Smooth muscle cell (in vitro differentiated cells): ENCODE data around the gene OPCML. TPM values are rescaled to one million over a fixed set of nuclear protein-coding genes. Genes with fewer than 3 reads are reported as not detected.

Source experiments
- DNase-seq: peaks from one replicate; lab custom pipeline; 2025; ENCODE audit not compliant: unreplicated experiment; lab: John Stamatoyannopoulos, UW
- H2AFZ ChIP-seq: fragments of 200-600 bp; sonication (generic); 2 replicates; pipeline ENCODE4 v1.6.0; 2016; ENCODE audit warnings: antibody characterized with exemption, low read depth, mild to moderate bottlenecking
- H3F3A ChIP-seq: fragments of 200-600 bp; sonication (generic); 2 replicates; pipeline ENCODE4 v1.6.0; 2017; ENCODE audit warnings: antibody characterized with exemption, low read depth
- H3K27ac ChIP-seq: fragments of 200-600 bp; sonication (generic); 2 replicates; pipeline ENCODE4 v1.5.1; 2016; ENCODE audit warnings: low read depth, mild to moderate bottlenecking
- H3K27me3 ChIP-seq: fragments of 200-600 bp; sonication (generic); 2 replicates; pipeline ENCODE4 v1.6.1; 2016; ENCODE audit warnings: low read depth, mild to moderate bottlenecking
- H3K36me3 ChIP-seq: fragments of 200-600 bp; sonication (generic); 2 replicates; pipeline ENCODE4 v1.5.1; 2016; ENCODE audit warnings: low read depth
- H3K4me1 ChIP-seq: fragments of 200-600 bp; sonication (generic); 2 replicates; pipeline ENCODE4 v1.5.1; 2016; ENCODE audit warnings: low read depth
- H3K4me2 ChIP-seq: fragments of 200-600 bp; sonication (generic); 2 replicates; pipeline ENCODE4 v1.6.0; 2016; ENCODE audit warnings: mild to moderate bottlenecking
- H3K4me3 ChIP-seq: fragments of 200-600 bp; sonication (generic); 2 replicates; pipeline ENCODE4 v1.5.1; 2016; ENCODE audit warnings: mild to moderate bottlenecking
- H3K79me2 ChIP-seq: fragments of 200-600 bp; sonication (generic); 2 replicates; pipeline ENCODE4 v1.6.0; 2016; ENCODE audit warnings: low read depth, mild to moderate bottlenecking
- H3K9ac ChIP-seq: fragments of 200-600 bp; sonication (generic); 2 replicates; pipeline ENCODE4 v1.6.0; 2016; ENCODE audit warnings: low read depth
- H3K9me3 ChIP-seq: fragments of 200-600 bp; sonication (generic); replicated peaks from 2 replicates; pipeline ENCODE4 v1.5.1; 2016; ENCODE audit warnings: low read depth
- H4K20me1 ChIP-seq: fragments of 200-600 bp; sonication (generic); 2 replicates; pipeline ENCODE4 v1.6.0; 2016; ENCODE audit warnings: low read depth
- WGBS: methylation state at CpG from one replicate; pipeline ENCODE4 v1.1.7; 2016; ENCODE audit warnings: low lambda C conversion rate; 5-methylcytosine and 5-hydroxymethylcytosine counted together
- polyA plus RNA-seq: library from polyadenylated mRNA; unstranded; fragments of >200 nt; fragmentation: Nextera tagmentation; extraction: Ambion mirVana; gene quantifications from 2 replicates; pipeline ENCODE4 v1.2.1, GENCODE V29; 2016
- total RNA-seq: library from RNA; depleted of rRNA; stranded (reverse); fragments of >200 nt; gene quantifications from 2 replicates; pipeline ENCODE4 v1.2.3, GENCODE V29; 2014
- TF ChIP-seq, protein P1 (sequence below): fragments of 200-600 bp; sonication (generic); IDR thresholded peaks from 2 replicates; pipeline ENCODE4 v1.5.1; 2017; ENCODE audit warnings: borderline replicate concordance, mild to moderate bottlenecking, antibody characterized with exemption; ENCODE audit not compliant: insufficient read depth, poor library complexity, severe bottlenecking

The OPCML gene
- total and polyA plus RNA-seq, 2 experiments from 2014 or later, result 0.42 to 0.58 TPM

DNA sequence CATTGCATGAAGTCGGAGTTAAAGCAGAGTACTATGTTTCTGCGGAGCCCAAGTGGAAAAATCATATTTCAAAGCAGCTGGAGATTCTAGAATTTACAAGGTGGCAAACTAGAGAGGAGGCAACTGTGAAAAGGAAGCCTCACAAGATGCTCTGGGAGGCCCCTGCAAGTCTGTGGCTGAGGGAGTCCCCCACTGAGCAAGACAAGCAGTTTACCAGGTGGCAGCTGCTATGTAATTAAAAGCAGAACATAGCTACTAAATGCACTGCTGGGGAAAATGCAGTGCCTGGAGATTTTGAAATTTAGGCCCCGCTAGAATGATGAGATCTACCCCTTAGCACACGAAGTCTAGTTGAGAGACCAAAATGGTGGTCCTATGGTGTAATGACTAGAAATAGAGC, 728.0 kb downstream of the OPCML start:
- DNase-seq, result no peak
- Histone ChIP-seq H3K27me3 (no peaks in the 10 kb centered on the region), H3K36me3 (no peaks in the 10 kb centered on the region), H3F3A (no peaks in the 10 kb centered on the region), H2AFZ (no peak overlapping the region), H3K4me3 (no peak overlapping the region), H3K4me1 (peaks cover 6% of the 10 kb centered on the region), H3K4me2 (no peak overlapping the region), H3K9me3 (no peaks in the 10 kb centered on the region), H3K79me2 (no peaks in the 10 kb centered on the region), H4K20me1 (no peaks in the 10 kb centered on the region), H3K27ac (no peak overlapping the region), H3K9ac (no peak overlapping the region)
- TF ChIP-seq, protein P1, sequence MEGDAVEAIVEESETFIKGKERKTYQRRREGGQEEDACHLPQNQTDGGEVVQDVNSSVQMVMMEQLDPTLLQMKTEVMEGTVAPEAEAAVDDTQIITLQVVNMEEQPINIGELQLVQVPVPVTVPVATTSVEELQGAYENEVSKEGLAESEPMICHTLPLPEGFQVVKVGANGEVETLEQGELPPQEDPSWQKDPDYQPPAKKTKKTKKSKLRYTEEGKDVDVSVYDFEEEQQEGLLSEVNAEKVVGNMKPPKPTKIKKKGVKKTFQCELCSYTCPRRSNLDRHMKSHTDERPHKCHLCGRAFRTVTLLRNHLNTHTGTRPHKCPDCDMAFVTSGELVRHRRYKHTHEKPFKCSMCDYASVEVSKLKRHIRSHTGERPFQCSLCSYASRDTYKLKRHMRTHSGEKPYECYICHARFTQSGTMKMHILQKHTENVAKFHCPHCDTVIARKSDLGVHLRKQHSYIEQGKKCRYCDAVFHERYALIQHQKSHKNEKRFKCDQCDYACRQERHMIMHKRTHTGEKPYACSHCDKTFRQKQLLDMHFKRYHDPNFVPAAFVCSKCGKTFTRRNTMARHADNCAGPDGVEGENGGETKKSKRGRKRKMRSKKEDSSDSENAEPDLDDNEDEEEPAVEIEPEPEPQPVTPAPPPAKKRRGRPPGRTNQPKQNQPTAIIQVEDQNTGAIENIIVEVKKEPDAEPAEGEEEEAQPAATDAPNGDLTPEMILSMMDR, result no peak
- WGBS, result 94% methylated on average over 4 of the region's 4 CpGs

DNA sequence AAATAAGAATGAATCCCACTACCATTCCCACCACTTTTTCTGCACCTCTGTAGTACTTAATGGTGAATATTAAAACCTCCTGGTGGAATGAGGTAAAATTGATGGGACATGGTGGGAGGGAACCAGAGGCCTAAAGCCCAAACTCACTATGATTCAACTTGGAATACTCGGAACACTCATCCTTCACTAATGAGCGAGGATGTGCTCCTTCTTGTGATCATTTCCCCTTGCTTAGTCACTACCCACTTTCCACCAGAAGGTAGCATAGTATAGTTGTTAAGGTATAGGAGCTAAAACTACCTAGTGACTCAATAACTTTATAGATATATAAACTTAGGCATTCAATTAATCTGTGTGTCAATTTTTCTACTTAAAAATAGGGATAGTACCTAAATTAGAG, 728.9 kb downstream of the OPCML start:
- Histone ChIP-seq H3F3A (no peaks in the 10 kb centered on the region), H3K79me2 (no peaks in the 10 kb centered on the region), H3K9me3 (no peaks in the 10 kb centered on the region), H3K4me1 (peaks cover 6% of the 10 kb centered on the region), H2AFZ (no peak overlapping the region), H4K20me1 (no peaks in the 10 kb centered on the region), H3K4me2 (no peak overlapping the region), H3K9ac (no peak overlapping the region), H3K4me3 (no peak overlapping the region), H3K36me3 (no peaks in the 10 kb centered on the region), H3K27me3 (no peaks in the 10 kb centered on the region), H3K27ac (no peak overlapping the region)
- 63% methylated on average over 2 of the region's 2 CpGs for whole genome bisulfite sequencing
- DNase-seq, result no peak
- TF ChIP-seq, protein P1, result no peak

DNA sequence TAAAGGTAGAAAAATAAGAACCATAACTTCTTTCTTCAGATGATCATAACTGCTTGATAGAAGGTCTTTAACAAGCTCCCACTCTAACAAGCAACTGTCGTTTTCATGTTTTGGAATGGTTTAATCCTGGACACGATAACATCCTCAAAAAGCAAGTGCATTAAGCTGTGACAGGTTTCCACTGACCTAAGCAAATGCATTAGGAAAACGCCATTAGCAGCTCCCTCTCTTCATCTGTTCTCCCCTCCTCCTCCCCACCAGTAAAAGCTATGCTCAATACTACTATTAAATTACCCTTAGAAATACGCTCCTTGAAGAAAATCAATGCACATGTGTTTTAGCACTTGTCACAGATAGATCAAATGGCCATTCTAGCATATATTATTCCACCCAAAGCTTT, 729.4 kb downstream of the OPCML start:
- no peaks in the 10 kb centered on the region for H3K79me2 ChIP-seq
- peaks cover 6% of the 10 kb centered on the region for H3K4me1 ChIP-seq
- H3F3A ChIP-seq, result no peaks in the 10 kb centered on the region
- no peak overlapping the region for H3K4me2 ChIP-seq
- no peak overlapping the region for H3K9ac ChIP-seq
- TF ChIP-seq, protein P1, result no peak
- no peak overlapping the region for H2AFZ ChIP-seq
- H4K20me1 ChIP-seq, result no peaks in the 10 kb centered on the region
- no peaks in the 10 kb centered on the region for H3K36me3 ChIP-seq
- DNase-seq, result no peak
- no peak overlapping the region for H3K27ac ChIP-seq
- H3K27me3 ChIP-seq, result no peaks in the 10 kb centered on the region
- no peak overlapping the region for H3K4me3 ChIP-seq
- 90% methylated on average over 4 of the region's 4 CpGs for WGBS
- H3K9me3 ChIP-seq, result no peaks in the 10 kb centered on the region

DNA sequence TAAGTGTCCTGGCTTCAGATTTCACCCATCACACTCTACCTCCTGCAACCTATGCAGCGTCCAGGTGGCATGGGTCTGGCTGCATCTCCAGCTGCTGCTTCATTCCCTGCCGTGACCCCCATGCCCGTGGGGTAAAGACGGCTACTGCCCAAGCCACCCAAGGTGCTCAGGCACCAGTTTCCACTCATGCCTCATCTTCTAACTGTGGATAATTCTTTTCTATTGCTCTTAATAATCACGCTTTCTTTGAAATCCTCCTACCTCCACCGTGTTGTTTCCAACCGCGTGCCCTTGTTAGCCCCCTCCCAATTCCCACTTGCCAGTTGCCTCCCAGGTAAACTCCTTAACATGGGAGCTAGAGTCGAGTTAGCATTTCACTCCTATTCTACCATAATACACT, 738.5 kb downstream of the OPCML start:
- no peak overlapping the region for H3K4me2 ChIP-seq
- DNase-seq, result no peak
- peaks cover 5% of the 10 kb centered on the region for H3K4me1 ChIP-seq
- H3K4me3 ChIP-seq, result no peak overlapping the region
- no peaks in the 10 kb centered on the region for H3K9me3 ChIP-seq
- no peaks in the 10 kb centered on the region for H3K36me3 ChIP-seq
- 96% methylated on average over 9 of the region's 9 CpGs for WGBS
- H3K27me3 ChIP-seq, result peaks cover 25% of the 10 kb centered on the region
- H3K79me2 ChIP-seq, result no peaks in the 10 kb centered on the region
- no peak overlapping the region for H3K27ac ChIP-seq
- H3F3A ChIP-seq, result no peaks in the 10 kb centered on the region
- TF ChIP-seq, protein P1, result no peak
- H4K20me1 ChIP-seq, result no peaks in the 10 kb centered on the region
- H2AFZ ChIP-seq, result no peak overlapping the region
- no peak overlapping the region for H3K9ac ChIP-seq
